ENCODE results near the gene DSCAML1. TPM values are rescaled to one million over a fixed set of nuclear protein-coding genes. Genes with fewer than 3 reads are reported as not detected.

The DSCAML1 gene
- total and polyA plus RNA-seq, 10 of the 15 experiments (the other 5 are each of a cell fraction or from before 2014, with no cell fraction given): 0.03 to 0.18 (median 0.06) TPM; not detected in 1

- no peaks in the 10 kb centered on the region for H4K20me1 ChIP-seq (ENCODE audit: control insufficient read depth, insufficient read depth)
- in situ Hi-C loops (cut with MboI) (no loop called here), intact Hi-C loops (cut with micrococcal nuclease; ENCODE audit: unreplicated experiment) (no loop called here)
- H3K4me1 ChIP-seq (ENCODE audit: control insufficient read depth, insufficient read depth, low read length): no peaks in the 10 kb centered on the region
- H2AFZ ChIP-seq (ENCODE audit: control insufficient read depth, low read depth, low read length): no peak overlapping the region
- no peaks in the 10 kb centered on the region for H3K9me3 ChIP-seq (replicated peaks; ENCODE audit: control insufficient read depth, insufficient read depth, low read length)
- peaks cover 2 to 3% of the 10 kb centered on the region in 2 experiments for H3K27me3 ChIP-seq (replicated peaks in 1 of 2; ENCODE audit: control insufficient read depth in 2 of 2, insufficient read depth in 2 of 2, low read length in 1 of 2)
- POLR2A ChIA-PET: no interaction called here
- CTCF ChIA-PET: interaction anchor here (0.7 kb wide), 1 partner anchor 445 kb away, joined by 3 read pairs; no protein-coding TSS in a partner anchor
- ATAC-seq: no peak
- TF ChIP-seq EGR1 (IDR thresholded peaks at IDR 0.05; ENCODE audit: borderline replicate concordance in 1 of 2, low read depth in 2 of 2, low read length in 2 of 2): no peak
- H3K27ac ChIP-seq (ENCODE audit: control insufficient read depth, insufficient read depth): no peak overlapping the region
- no peak for DNase-seq (ENCODE audit: low read depth, low spot score)
- no peak overlapping the region for H3K4me3 ChIP-seq
- no peak for FAIRE-seq
- no peaks in the 10 kb centered on the region for H3K79me2 ChIP-seq (ENCODE audit: control insufficient read depth, insufficient read depth, low read length)
- BruUV-seq (replicated peaks): no TSS peak
- no peak overlapping the region for H3K4me2 ChIP-seq (ENCODE audit: control insufficient read depth, insufficient read depth)
- 34% methylated on average over 7 of the region's 7 CpGs for WGBS (ENCODE audit: insufficient coverage, insufficient replicate concordance, low lambda C conversion rate, missing lambda C conversion rate)
- RAD21 ChIA-PET (ENCODE audit: unreplicated experiment): no interaction called here
- no peaks in the 10 kb centered on the region for H3K36me3 ChIP-seq (ENCODE audit: control insufficient read depth in 2 of 2, insufficient read depth in 2 of 2, low read length in 1 of 2)
- no peak overlapping the region for H3K9ac ChIP-seq (ENCODE audit: control insufficient read depth, insufficient read depth, low read length)
- SMC1A ChIA-PET (ENCODE audit: uncharacterized antibody, unreplicated experiment): no interaction called here
Measured at GRCh38 chr11:117771841-117772240, 25.2 kb downstream of the DSCAML1 start.

DNA sequence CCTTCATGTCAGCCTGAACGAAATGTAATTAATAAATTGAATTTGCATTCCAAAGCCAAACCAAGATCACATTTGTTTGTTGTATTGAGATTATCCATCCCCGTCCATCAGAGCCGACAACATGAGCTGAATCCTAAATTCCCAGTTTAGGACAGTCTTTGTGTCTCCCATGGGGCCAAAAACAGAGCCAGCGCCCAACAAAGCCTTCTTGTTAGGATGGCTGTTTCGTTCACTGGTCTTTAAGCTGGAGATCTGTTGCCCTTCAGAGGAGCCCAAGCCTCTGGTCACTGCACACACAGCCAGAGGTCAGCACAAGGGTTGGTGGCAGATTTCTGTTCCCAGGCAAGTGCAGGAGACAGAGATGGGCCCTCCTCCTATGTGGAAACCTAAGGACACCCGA lies 25.8 kb downstream of the DSCAML1 start:
- FAIRE-seq: no peak
- WGBS (ENCODE audit: insufficient coverage, insufficient replicate concordance, low lambda C conversion rate, missing lambda C conversion rate): 17% methylated on average over 6 of the region's 6 CpGs
- ChIA-PET CTCF (no interaction called here), SMC1A (ENCODE audit: uncharacterized antibody, unreplicated experiment) (no interaction called here), POLR2A (no interaction called here), RAD21 (ENCODE audit: unreplicated experiment) (no interaction called here)
- Histone ChIP-seq H3K27ac (ENCODE audit: control insufficient read depth, insufficient read depth) (no peak overlapping the region), H3K4me2 (ENCODE audit: control insufficient read depth, insufficient read depth) (no peak overlapping the region), H2AFZ (ENCODE audit: control insufficient read depth, low read depth, low read length) (no peak overlapping the region), H3K9me3 (replicated peaks; ENCODE audit: control insufficient read depth, insufficient read depth, low read length) (no peaks in the 10 kb centered on the region), H3K79me2 (ENCODE audit: control insufficient read depth, insufficient read depth, low read length) (no peaks in the 10 kb centered on the region), H3K9ac (ENCODE audit: control insufficient read depth, insufficient read depth, low read length) (no peak overlapping the region), H3K27me3 (replicated peaks in 1 of 2; ENCODE audit: control insufficient read depth in 2 of 2, insufficient read depth in 2 of 2, low read length in 1 of 2) (peaks cover 1 to 3% of the 10 kb centered on the region in 2 experiments), H3K4me1 (ENCODE audit: control insufficient read depth, insufficient read depth, low read length) (no peaks in the 10 kb centered on the region), H4K20me1 (ENCODE audit: control insufficient read depth, insufficient read depth) (no peaks in the 10 kb centered on the region), H3K4me3 (no peak overlapping the region), H3K36me3 (ENCODE audit: control insufficient read depth in 2 of 2, insufficient read depth in 2 of 2, low read length in 1 of 2) (no peaks in the 10 kb centered on the region)
- intact Hi-C loops (cut with micrococcal nuclease; ENCODE audit: unreplicated experiment): no loop called here
- in situ Hi-C loops (cut with MboI): no loop called here
- no peak for DNase-seq (ENCODE audit: low read depth, low spot score)
- ATAC-seq: no peak
- TF ChIP-seq, protein P1, sequence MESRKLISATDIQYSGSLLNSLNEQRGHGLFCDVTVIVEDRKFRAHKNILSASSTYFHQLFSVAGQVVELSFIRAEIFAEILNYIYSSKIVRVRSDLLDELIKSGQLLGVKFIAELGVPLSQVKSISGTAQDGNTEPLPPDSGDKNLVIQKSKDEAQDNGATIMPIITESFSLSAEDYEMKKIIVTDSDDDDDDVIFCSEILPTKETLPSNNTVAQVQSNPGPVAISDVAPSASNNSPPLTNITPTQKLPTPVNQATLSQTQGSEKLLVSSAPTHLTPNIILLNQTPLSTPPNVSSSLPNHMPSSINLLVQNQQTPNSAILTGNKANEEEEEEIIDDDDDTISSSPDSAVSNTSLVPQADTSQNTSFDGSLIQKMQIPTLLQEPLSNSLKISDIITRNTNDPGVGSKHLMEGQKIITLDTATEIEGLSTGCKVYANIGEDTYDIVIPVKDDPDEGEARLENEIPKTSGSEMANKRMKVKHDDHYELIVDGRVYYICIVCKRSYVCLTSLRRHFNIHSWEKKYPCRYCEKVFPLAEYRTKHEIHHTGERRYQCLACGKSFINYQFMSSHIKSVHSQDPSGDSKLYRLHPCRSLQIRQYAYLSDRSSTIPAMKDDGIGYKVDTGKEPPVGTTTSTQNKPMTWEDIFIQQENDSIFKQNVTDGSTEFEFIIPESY (IDR thresholded peaks at IDR 0.05): no peak
- no peak for TF ChIP-seq RELA (IDR thresholded peaks at IDR 0.05; ENCODE audit: borderline replicate concordance, partially characterized antibody)
- BruUV-seq (replicated peaks): no TSS peak

Measured in GM12878 (cell line).